Fibroblast of skin of abdomen (primary cell): ENCODE results near the gene PAPOLB.
A peak's percentile ranks its signal among the peaks of the same experiment; 100 is the strongest.

ENCODE experiments used
- DNase-seq: peaks from one replicate; pipeline ENCODE4 v3.0.0-alpha.2; 2013

Gene PAPOLB

DNA sequence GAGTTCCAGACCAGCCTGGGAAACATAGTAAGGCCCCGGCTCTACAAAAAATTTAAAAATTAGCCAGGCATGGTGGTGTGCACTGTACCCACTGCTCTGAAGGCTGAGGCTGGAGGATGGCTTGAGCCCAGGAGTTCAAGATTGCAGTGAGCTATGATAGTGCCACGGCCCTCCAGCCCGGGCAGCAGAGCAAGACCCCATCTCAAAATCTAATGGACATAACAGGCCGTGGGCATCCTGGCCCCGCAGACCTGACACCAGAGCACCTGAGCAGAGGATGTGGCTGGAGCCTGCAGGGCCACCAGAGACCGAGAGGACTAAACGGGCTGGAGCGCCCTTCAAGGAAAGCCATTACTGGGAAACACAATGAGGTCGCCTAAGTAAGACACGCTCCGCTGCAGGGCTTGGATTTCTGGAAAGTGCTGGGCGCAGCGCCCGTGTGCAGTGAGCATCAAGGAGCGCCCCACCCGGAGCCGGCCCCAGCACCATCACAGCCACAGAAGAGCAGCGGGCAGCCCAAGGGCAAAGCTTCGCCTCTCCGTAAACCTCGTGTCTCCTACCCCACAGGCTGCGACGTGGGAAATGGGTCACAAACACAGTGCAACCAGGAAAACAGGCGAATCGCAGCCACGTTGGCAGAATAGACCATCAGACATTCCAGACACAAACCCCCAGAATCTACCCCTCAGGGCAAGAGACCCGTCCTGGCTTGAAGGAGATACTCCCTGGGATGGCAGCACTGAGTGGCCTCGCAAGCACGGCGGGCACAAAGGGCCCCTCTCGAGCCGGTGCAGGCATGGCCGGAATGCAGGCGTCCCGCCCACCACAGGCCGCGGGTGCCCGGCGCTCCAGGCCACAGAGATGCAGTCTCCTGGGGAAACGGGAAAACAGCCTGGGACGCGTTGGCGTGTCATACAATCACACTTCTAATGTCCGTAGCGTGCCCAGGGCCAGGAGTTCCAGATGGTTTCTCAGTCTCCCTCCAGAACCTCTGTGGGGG is 16.8 kb upstream of the PAPOLB start:
- no peak for DNase-seq

DNA sequence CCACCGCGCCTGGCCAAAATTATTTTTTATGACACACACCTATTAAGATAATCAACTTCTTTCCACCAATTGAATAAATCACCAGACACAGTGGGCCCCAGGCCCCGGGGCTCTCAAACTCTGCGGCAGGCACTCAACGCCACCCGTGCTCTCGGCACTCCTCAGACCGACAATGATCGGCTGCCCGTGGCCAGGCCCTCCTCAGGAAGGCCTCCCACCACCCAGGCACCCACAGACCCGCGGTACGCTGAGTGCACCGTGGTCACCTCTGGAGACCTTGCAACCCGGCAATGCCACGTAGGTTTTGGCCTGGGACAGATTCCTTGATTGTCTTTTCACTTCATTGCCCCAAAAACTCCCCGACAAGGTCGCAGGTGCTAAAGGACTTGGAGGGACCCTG is 14.8 kb upstream of the PAPOLB start:
- DNase-seq, result no peak

DNA sequence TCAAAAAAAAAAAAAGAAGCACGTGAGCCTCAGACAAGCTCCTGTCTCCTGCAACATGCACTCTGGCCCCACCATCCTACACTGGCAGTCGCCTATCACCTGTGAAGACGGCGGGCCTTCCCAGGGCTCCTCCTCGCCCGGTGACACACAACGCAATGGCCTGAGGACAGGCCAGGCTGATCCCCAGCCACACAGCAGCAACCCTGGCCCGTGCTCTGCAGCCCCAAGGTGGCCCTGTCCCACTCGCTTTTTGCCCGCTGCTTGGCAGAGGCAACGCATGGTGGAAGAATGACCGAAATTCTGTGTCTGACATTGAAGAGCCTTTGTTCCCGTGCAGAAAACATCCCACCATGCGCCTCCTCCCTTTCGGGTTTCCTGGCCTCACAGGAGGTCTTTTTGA is 13.6 kb upstream of the PAPOLB start:
- DNase-seq, result no peak

DNA sequence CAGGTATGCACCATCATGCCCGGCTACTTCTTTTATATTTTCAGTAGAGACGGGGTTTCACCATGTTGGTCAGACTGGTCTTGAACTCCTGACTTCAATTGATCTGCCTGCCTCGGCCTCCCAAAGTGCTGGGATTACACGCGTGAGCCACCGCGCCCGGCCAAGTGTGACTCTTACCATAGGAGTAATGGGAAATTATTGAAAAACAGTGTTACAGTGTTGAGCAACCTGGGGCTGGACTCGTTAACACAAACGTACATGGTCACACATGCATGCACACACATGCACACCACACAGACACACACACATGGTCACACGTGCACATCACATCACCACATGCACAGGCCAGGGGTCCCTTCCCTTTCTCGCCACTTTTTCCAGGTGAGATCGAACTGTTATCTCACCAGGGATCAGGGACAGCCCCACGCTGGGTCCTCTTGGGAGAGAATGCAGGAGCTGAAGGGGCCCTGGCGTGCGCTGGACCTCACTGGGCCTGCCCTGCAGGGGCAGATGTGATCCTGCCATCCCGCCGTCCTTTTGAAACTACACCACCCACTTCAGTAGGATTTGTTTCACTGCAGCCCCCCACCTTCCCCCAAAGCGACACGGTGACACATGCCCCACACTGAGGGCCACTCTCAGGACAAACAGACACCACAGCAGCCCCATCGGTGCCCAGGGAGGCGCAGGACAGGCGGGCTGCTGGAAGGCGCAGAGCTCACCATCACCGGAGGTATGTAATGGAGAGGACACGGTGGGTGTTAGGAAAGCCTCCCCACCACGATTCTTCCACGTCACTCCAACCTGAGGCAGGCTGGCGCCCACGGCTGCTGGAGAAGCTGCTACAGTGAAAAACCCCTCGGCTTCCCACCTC is 11.5 kb upstream of the PAPOLB start:
- no peak for DNase-seq

DNA sequence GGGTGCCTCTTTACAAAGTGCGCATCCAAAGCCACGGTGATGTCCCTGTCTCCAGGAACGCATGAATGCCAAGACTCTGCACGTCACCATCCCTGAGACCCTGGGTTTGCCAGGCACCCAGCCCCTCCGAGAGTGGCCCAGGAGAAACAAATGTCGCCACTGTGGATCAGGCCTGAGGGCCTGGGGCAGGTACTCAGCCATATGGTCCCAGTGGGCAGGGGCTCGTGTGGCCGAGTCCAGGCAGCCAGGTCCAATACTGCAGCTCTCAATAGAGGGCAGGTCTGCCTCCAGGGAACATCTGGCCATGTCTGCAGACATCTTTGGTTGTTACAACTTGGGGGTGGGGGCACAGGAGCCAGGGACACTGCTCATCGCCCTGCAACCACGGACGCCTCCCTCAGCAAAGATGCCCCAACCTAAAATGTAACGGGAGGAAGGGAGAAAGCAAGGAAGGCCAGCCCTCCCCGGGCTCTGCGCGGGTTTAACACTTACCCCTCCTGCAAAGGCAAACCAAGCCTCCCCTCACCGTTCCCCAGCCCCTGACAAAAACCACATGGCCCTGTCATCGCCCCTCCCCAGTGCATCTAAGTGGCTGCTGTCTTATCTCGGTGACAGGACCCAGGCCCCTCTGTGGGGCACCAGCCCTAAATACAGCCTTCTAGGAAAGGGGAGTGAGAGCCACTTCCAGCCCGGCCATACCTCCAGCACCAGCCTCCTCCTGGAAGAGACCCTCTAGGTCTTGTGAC is 10.3 kb upstream of the PAPOLB start:
- DNase-seq, result no peak

DNA sequence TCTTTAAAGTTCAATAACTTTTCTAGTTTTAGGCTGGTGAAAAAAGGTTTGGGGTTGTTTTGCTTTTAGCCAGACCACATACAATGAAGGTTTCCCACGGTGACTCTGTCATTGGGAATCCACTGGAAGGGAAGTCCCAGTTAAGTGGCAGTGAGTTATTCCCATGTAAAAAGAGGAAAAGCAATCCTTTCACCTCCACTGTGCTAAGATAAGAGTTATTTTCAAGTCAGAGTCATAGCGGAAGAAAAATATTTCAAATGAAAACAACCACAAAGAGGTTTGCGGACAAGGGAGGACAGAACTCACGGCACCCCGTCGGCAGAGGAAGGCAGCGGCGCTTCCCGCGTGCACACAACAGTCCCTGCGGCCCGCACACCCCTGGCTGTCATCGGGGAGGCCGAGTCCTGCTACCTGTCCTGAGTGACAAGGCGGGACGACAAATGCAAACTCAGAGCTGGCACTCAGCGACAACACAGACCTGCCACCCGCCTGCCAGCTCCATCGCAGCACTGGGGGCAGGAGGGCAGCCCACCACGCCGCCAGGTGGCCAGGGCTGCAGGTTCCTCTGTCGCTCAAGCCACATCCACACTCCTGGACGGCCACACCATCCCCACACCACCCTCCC is 9.3 kb upstream of the PAPOLB start:
- DNase-seq, result no peak

DNA sequence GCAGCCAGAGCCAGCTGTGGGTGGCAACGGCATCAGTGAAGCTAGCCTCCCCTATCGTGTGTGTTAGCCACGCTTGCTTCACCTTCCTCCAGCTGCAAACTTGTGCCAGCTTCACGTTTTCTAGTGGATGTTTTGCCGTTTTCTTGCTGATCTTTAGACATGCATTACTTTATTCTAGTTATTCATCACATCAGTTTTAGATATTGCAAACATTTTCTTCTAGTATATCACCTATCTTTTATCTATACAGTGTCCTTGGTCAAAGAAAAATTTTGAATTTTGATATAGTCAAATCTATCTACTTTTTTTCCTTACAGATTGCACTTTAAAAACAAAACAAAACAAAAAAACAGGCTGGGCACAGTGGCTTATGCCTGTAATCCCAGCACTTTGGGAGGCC is 6.7 kb upstream of the PAPOLB start:
- no peak for DNase-seq

DNA sequence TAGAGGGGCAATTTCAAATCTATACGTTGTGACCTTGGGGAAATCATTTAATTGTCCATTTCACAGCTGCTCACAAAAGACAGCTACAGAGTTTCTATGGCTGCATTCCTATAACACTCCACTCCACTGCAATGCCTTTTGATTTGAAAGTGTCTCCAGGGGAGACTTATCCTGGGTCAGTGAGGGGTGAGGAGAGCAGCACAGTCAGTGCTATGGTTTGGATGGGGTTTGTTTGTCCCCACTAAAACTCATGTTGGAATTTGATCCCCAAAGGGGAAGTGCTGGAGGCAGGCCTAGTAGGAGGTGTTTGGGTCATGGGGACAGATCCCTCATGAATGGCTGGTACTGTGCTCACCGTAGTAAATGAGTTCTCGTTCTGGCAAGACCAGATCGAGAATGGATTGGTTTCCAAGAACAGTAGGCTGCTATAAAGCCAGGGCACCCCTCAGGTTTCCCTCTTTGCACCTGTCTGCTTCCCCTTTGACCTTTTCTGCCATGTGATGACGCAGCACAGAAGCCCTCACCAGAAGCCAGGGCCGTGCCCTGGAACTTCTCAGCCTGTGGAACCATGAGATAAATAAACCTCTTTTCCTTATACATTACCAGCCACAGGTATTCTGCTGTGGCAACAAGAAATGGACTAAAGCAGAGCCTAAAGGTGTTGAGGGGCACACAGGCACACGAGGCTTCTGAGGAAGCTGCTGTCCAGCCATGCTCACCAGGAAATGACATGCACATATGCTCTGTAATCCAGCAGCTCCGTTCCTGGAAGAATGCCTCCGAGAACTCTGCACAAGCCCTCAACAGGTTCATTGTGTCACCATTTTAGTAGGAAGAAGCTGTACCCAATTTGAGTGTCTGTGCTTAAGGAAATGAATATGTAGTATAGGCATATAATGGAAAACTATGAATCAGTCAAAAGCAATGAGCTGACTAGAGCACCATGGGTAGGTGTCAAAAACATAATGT is 5.0 kb upstream of the PAPOLB start:
- DNase-seq, result no peak

DNA sequence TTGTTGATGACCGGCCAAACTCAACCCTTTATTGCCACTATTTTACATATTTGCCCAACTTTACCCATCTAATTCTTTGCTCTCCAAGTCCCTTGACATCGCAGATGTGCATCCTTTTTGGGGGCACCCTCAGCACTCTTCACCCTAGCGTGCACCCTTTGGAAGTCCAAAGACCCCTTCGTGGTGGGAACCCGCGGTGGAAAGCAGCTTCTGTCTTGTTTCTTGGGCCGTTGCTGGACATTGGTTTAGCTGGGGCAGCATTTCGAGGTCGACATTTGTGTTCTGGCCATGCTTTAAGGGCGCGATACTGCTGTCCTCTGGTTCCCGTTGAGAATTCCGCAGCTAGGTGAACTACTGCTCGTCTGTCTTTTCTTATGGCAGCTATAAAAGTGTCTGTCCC is 326 bp upstream of the PAPOLB start:
- no peak for DNase-seq

DNA sequence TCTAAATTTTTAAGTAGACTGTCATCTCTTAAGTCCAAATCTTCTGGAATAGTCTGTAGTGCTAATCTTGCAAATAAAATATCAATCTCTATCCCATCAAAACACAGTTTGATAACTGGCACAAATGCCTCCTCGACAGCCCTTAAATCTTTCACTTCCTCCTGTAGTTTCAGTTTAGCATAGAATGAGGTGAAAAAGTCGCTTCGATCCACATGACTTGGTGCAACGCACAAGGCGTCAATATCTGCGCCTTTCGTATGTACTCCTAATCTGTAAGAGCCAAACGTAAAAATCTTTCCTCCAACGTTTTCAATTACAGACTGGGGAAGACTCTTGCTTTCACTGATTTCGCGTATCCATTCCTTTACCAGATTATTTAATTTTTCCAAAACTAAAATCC is 603 bp downstream of the PAPOLB start:
- no peak for DNase-seq

DNA sequence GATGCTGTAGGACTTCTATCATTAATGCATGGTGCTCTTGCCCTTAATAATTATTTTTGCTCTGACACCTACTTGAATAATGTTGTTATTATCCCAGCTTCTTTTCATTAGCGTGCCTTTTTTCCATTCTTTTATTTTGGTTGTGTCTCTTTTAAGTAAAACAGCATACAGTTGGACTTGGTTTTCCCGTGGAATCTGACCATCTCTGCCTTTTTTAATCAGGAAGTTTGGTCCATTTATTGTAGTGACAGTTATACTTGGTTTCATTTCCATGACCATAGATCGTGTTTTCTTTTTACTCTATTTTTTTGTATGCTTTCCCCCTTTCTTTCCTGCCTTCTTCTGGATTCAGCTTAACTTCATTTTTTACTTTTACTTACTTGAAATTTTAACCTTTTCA is 4.6 kb downstream of the PAPOLB start:
- no peak for DNase-seq

DNA sequence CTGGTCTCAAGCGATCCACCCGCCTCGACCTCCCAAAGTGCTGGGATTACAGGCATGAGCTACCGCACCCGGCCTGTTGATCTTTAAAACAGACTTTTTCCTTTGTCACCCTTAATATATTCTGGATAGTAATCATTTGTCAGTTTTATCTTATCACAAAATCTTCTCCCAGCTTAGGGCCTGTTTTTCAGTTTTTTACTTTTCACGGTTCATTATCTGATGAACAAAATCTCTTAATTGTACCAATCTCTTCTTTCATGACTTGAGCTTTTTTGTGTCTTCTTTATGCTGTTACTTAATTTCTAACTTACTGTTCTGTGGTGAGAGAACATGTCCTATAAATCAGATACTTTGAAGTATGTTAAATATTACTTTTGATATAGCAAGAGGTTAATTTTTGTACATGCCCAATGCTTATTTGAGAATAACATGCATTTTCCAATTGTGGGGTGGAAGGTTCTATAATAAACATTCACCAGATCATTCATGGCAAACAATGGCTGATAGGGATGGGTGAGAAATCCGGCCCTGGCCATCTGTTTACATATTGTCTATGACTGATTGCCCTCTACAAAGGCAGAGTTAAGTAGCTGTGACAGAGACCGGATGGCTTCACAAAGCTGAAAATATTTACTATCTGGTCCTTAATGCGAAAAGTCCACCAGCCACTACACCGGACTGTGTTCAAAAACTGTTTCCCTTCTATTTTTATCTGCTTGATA is 5.3 kb downstream of the PAPOLB start:
- no peak for DNase-seq

DNA sequence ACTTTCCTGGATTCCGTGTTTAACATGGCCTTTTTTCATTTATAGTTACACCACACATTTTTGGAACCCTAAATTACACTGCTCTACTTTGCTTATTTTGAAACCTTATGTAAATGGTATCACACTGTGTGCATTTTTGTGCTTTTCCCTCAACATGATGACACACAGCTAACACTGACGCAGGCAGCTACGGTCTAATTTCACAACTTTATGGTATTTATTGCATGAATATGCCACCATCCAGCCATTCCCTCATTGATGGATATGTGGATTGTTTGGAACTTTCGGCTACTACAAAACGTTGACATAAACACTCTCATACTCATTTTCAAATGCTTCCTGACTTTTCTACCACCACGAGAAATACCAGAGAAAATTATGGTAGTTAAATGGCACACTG is 6.9 kb downstream of the PAPOLB start:
- DNase-seq, result no peak

DNA sequence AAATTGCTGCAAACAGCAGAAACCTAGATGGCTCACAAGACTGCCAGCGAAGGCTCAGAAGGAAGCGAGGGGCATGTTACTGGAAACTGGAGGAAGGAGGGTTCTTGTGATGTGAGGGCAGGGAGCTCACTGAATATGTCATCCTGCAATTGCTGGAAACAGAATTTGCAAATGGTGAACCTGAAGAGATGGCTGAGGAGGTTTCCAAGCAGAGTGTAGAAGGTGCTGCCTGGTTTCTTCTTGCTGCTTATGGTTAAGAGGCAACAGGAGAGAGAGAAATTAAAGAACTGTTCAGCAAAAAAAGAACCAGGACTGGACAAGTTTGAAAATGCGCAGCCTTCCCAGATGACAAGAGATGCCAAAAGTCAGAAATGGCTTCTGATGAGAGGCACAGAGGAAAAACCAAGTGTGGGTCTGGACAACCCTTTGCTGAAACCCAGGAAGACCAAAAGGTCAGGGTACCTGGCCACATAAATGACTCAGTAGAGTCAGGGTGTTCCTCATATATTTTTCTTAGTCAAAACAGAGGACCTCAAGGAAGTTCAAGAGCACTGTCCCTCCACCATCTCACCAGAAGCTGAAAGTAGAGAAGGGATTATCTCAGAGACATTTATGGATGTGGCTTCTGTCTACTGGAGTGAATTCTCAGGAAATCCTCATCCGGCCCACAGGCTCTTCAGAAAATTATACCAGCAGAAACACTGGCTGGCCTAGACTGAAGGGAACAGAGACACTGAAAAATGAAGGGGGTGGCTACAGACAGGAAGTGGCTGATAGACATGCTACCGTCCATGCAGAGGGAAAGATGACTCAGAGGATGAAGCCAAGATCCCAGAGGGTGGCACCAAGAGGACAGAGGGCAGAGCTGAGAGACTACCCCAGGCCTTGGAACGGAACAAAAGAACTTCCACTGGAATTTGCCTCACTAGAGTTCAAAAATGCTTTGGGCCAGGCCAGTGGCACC is 10.1 kb downstream of the PAPOLB start:
- DNase-seq, result peak; percentile 5

DNA sequence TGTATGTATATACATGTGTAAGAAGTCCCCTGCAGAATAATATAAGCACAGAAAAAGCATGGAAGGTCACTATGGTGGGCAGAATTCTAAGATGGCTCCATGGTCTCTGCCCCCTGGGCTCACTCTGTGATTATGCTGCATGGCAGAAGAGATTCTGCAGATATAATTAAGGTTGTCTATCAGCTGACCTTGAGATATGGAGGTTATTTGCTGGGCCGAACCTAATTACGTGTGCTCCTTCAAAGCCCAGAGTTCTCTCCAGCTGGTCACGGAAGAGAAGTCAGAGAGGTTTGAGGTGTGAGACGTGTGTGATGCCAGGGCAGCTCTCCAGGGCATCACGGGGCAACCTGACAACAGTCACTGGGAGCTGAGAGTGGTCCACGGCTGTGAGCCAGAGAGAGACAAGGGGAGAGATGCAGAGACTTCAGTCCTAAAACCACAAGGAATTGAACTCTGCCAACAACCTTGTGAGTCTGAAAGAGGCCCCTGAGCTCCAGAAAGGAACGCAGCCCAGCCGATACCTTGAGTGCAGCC is 11.5 kb downstream of the PAPOLB start:
- no peak for DNase-seq

DNA sequence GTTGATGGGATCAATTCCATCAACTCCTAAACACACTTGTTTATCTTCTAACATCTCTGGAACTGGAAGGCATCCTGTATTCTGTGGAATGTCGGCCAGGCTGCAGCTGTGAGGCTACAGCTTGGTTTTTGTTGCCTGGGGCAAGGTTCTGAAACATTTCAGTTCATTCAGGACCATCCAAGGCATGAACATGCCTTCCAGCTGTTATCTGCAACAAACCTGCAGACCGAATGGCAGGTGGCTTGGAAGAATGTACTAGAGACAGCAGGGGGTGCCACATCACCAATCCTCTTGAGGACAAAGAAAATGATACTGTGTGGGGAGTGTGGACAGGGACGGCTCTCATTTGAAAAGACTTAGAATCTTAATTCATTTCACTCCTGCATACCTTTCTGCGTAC is 12.4 kb downstream of the PAPOLB start:
- peak; percentile 26 for DNase-seq

DNA sequence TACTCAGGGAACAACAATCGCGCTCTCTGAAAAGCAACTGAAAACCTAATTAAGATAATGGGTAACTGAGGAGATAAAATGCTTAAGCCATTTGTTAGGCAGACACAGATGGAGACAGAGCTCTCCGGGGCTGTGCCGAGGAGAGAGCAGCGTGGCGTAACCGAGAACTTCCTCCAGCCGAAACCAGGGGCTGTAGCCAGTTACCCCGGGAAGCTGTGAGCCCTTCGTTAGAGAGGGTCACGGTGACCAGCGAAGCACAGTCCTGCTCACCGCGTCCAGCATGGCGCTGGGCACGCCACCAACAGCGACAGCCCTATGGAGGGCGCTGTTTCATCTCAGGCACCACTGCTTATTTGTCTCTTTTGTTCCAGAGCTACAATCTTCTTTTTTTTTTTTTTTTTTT is 16.1 kb downstream of the PAPOLB start:
- DNase-seq, result no peak

DNA sequence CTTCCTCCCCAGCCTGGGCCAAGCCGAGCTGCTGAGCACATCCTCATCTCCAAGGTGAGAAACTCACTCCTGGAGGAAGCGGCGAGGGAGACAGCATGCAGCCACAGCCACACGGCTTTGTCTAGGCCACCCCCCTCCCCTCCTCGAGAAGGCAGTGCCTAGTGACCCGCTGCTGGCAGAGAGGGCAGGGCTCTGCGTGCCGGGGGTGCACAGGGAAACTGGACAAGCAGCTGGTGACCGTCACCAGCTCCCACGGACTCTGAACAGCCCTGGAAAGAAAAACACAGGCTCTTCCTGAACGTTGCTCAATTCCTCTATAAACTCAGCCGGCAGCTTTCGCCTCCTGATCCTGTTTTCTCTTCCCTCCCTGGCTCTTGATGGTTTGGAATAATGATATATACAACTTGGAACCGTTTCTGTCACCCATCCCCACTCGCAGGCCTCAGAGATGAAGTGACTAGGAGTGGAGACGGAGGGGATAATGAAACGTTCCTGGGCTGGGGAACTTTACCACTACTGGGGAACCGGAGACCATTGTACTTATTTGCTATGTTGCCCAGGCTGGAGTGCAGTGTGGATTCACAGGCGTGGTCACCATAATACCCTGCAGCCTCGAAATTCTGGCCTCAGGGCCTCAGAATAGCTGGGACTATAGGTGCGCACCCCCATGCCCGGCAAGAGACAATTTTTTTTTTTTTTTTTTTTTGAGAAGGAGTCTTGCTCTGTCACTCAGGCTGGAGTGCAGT is 19.3 kb downstream of the PAPOLB start:
- DNase-seq, result no peak
